ENCODE results near the gene GPR37.

DNA sequence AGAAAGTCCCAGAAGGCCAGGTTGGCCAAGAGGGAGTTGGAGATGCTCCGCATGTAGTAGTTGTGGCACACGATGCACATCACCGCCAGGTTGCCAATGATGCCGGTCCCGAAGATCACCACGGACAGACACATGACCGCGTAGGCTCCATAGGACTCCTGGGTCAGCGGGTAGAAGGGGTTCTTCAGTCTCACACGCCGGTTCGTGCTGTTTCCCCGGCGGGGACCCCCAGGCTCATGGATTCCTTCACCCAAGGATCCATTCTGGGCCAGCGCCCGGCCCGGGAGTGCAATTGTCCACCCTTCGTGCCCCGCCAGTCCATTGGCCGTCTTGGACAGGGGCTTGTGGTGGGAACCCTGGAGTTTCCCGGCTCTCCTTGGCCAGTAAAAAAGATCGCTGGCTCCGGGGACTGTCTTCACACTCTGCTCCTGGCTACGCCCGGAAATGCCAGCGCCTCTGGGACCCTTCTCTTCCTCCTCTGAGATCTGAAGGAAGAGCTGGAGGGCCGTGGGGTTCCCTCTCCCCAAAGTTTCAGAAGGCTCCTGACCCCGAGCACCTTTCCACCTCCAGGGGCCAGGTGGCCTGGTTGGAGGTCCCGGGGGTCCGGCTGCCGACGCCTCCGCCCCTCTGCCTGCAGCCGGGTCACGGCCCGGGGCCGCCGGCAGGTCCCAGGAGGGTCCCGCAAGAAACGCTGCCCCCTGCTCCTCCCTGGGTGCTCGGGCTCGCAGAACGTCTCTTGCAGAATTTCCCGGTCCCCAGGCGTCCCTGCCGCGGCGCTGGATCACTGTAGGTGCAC lies 1.3 kb downstream of the GPR37 start:
- TF ChIP-seq ELF1 (IDR thresholded peaks at IDR 0.05) (no peak), RAD21 (IDR thresholded peaks at IDR 0.05; ENCODE audit: low read length) (no peak), EP300 (IDR thresholded peaks at IDR 0.05; ENCODE audit: borderline replicate concordance in 1 of 2, low read depth in 1 of 2, low read length in 1 of 2) (no peak), CTCF (IDR thresholded peaks at IDR 0.05) (no peak), POLR2AphosphoS5 (IDR thresholded peaks at IDR 0.05; ENCODE audit: low read depth, low read length) (no peak), NRF1 (IDR thresholded peaks at IDR 0.05; ENCODE audit: low read depth, low read length) (no peak), RCOR1 (IDR thresholded peaks at IDR 0.05; ENCODE audit: low read length) (no peak)

Measured in SK-N-SH (cell line).